ENCODE results near the gene RXRA.
A peak's percentile ranks its signal among the peaks of the same experiment; 100 is the strongest.

The RXRA gene

GRCh38 chr9:134321531-134321930 is 4.7 kb upstream of the RXRA start:
- no peak for DNase-seq (ENCODE audit: low spot score)
- TF ChIP-seq, protein P1, sequence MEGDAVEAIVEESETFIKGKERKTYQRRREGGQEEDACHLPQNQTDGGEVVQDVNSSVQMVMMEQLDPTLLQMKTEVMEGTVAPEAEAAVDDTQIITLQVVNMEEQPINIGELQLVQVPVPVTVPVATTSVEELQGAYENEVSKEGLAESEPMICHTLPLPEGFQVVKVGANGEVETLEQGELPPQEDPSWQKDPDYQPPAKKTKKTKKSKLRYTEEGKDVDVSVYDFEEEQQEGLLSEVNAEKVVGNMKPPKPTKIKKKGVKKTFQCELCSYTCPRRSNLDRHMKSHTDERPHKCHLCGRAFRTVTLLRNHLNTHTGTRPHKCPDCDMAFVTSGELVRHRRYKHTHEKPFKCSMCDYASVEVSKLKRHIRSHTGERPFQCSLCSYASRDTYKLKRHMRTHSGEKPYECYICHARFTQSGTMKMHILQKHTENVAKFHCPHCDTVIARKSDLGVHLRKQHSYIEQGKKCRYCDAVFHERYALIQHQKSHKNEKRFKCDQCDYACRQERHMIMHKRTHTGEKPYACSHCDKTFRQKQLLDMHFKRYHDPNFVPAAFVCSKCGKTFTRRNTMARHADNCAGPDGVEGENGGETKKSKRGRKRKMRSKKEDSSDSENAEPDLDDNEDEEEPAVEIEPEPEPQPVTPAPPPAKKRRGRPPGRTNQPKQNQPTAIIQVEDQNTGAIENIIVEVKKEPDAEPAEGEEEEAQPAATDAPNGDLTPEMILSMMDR (IDR thresholded peaks at IDR 0.05; ENCODE audit: borderline replicate concordance, control extremely low read depth, extremely low read depth, insufficient read depth, missing control alignments), result no peak
- in situ Hi-C loops (cut with MboI; ENCODE audit: low sequenced_read_pairs, unreplicated experiment), result no loop called here

- DNase-seq (ENCODE audit: low spot score), result no peak
- TF ChIP-seq, protein P1 (IDR thresholded peaks at IDR 0.05; ENCODE audit: borderline replicate concordance, control extremely low read depth, extremely low read depth, insufficient read depth, missing control alignments), result no peak
- in situ Hi-C loops (cut with MboI; ENCODE audit: low sequenced_read_pairs, unreplicated experiment), result no loop called here
Observed at GRCh38 chr9:134321946-134322741, 4.1 kb upstream of the RXRA start.

DNA sequence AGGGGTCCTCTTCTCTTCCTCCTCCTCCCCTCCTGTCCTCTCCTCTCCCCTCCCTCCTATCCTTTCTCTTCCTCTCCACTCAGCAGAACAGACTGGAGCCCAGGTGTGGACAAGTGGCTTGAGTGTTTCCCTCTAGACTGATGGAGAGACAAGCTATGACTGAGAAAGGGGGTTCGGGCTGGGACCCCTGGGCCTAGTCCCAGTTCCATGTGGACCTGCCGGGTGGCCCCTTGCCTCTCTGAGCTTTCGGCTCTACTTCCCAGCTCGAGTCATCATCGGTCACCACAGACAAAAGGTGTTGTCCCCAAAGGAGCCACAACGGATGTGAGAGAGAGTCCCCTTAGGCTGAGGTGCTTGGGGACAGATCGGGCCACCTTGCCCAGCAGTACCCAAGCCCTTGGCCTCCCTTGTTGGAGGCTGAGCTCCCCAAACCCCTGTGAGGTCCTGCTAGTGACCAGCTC is 3.4 kb upstream of the RXRA start:
- TF ChIP-seq, protein P1 (IDR thresholded peaks at IDR 0.05; ENCODE audit: borderline replicate concordance, control extremely low read depth, extremely low read depth, insufficient read depth, missing control alignments), result no peak
- no peak for DNase-seq (ENCODE audit: low spot score)
- in situ Hi-C loops (cut with MboI; ENCODE audit: low sequenced_read_pairs, unreplicated experiment), result no loop called here

GRCh38 chr9:134323741-134324358 is 2.4 kb upstream of the RXRA start:
- TF ChIP-seq, protein P1 (IDR thresholded peaks at IDR 0.05; ENCODE audit: borderline replicate concordance, control extremely low read depth, extremely low read depth, insufficient read depth, missing control alignments), result no peak
- in situ Hi-C loops (cut with MboI; ENCODE audit: low sequenced_read_pairs, unreplicated experiment), result no loop called here
- DNase-seq (ENCODE audit: low spot score), result no peak

DNA sequence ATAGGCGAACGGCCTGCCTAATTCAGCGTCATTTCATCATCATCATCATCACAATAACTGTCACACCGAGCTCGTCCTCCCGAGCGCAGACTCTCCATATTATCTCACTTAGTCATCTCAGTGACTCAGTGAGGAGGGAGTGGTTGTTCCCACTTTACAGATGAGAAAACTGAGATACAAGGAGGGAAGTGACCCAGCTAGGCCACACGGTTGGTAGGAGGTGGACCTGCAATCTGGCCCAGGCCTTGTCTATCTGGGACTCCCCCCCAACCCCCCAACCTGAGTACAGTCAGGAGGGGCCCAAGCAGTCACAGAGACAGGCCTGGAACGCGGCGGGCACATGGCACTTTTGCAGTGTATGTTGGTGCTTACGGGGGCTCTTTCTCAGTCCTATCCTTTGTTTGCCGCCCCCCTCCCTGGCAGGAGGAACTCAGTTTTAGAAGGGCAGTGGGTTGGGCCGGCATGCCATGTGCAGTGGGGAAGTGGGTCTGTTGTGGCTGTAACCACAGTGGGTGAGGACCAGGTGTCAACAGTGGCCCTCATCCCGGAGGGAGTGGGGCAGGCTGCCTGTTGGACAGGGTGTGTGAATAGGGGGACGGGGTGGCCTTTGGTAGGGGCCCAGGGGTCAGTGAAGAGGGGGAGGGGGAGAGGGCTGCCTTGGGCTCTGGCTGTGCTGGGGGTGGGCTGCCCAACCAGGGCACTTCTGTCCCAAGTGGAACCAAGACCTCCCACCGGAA is 1.7 kb upstream of the RXRA start:
- in situ Hi-C loops (cut with MboI; ENCODE audit: low sequenced_read_pairs, unreplicated experiment), result no loop called here
- TF ChIP-seq, protein P1 (IDR thresholded peaks at IDR 0.05; ENCODE audit: borderline replicate concordance, control extremely low read depth, extremely low read depth, insufficient read depth, missing control alignments), result no peak
- no peak for DNase-seq (ENCODE audit: low spot score)

DNA sequence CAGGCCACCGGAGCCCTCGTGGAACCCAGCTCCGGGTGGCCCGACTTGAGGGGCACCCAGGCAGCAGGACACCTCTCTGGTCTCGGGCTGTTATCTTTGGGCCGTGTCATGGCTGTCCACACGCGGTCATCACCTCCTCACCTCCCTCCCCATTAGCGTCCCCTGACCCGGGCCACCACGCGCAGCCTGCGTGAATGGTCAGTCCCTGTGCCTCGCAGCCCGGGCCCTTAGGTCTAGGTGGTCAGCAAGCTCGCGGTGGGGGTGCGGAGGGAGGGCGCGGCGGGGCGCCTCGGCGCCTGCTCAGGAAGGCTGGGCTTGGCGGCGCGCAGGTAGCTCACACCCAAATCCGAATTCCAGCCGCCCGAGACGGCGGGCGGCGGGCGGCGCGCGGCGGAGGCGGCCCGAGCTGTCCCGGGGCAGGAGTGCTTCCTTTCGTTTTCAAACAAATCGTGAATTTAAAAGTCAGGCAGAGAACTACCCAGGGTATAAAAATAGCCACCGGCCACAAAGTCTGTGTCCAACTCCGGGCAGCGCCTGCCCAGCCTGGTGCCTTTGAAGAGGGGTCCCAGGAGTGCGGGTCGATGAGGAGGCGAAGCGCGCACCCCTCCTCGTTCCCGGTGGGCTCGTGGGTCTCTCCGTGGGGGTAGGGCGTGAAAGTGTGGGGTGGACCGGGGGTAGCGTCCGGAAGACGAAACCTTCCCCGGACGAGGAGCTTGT is 1.0 kb upstream of the RXRA start:
- DNase-seq (ENCODE audit: low spot score), result peak; percentile 66
- in situ Hi-C loops (cut with MboI; ENCODE audit: low sequenced_read_pairs, unreplicated experiment), result no loop called here
- TF ChIP-seq, protein P1 (IDR thresholded peaks at IDR 0.05; ENCODE audit: borderline replicate concordance, control extremely low read depth, extremely low read depth, insufficient read depth, missing control alignments), result no peak
